HepG2 (cell line): ENCODE results near the gene RTN3. TPM values are rescaled to one million over a fixed set of nuclear protein-coding genes. Genes with fewer than 3 reads are reported as not detected.

Experiments used
- ATAC-seq: fragments of 200-7000 bp; cut with Tn5 transposase; 3 replicates; pipeline ENCODE4 v1.9.1; 2020; ENCODE audit warnings: mild to moderate bottlenecking, moderate library complexity
- BruUV-seq: library from RNA; stranded (reverse); fragments of 400-500 nt; replicated peaks from 2 replicates; lab custom pipeline; 2021; lab: Mats Ljungman, UMichigan
- CTCF ChIA-PET: fragments of 300-600 bp; formaldehyde crosslinking; extraction: SDS; loops from one replicate; lab custom pipeline; 2021; ENCODE audit warnings: low total read pairs, inconsistent platforms, low intra/inter-chr PET ratio; lab: Yijun Ruan, JAX
- POLR2A ChIA-PET: fragments of 350-600 bp; sonication (Branson Sonifier 250); formaldehyde crosslinking; loops from one replicate; lab custom pipeline; 2020; ENCODE audit warnings: antibody characterized with exemption, inconsistent platforms; lab: Yijun Ruan, JAX
- DNase-seq: peaks from one replicate; pipeline ENCODE4 v3.0.0-alpha.2; 2015; ENCODE audit warnings: low spot score
- FAIRE-seq: peaks from 3 replicates; lab custom pipeline; 2011; peaks lifted over from hg19 to GRCh38; lab: Jason Lieb, UNC
- H2AFZ ChIP-seq: one replicate; pipeline ENCODE4 v1.6.1; 2011; ENCODE audit warnings: low read length, inconsistent platforms
- H3K27ac ChIP-seq: fragments of 300-600 bp; 3 replicates; pipeline ENCODE4 v1.8.0; 2011; ENCODE audit warnings: mixed run types, mild to moderate bottlenecking, mixed read lengths, low read length, inconsistent platforms; ENCODE audit not compliant: insufficient read depth; ENCODE audit errors: extremely low read length
- H3K27me3 ChIP-seq, 2 experiments: fragments of 200-600 bp in 1 of 2; 2 replicates in 1 of 2; 3 replicates in 1 of 2; pipeline versions ENCODE4 v1.6.0 to v1.8.0; 2011; ENCODE audit warnings: low read length in 2 of 2, mild to moderate bottlenecking in 2 of 2, moderate library complexity in 2 of 2, inconsistent platforms in 1 of 2; ENCODE audit not compliant: insufficient read depth in 2 of 2, control insufficient read depth in 1 of 2
- H3K36me3 ChIP-seq, 2 experiments: fragments of 200-600 bp in 1 of 2; replicated peaks in 1 of 2; 2 replicates in 1 of 2; 3 replicates in 1 of 2; pipeline versions ENCODE4 v1.5.1 to v1.8.0; 2011; ENCODE audit warnings: low read length in 2 of 2, inconsistent platforms in 1 of 2; ENCODE audit not compliant: insufficient read depth in 2 of 2, control insufficient read depth in 1 of 2
- H3K4me1 ChIP-seq: 2 replicates; pipeline ENCODE4 v1.5.1; 2012; ENCODE audit warnings: low read length, inconsistent platforms; ENCODE audit not compliant: insufficient read depth
- H3K4me2 ChIP-seq: 2 replicates; pipeline ENCODE4 v1.6.0; 2011; ENCODE audit warnings: low read depth, low read length, inconsistent platforms
- H3K4me3 ChIP-seq, 3 experiments: fragments of 200-600 bp in 1 of 3; sonication (generic), shearing (Covaris generic) in 1 of 3; replicated peaks in 1 of 3; 2 replicates each; pipeline ENCODE4 v1.5.1; 2011 to 2016; ENCODE audit warnings: low read length in 3 of 3, inconsistent platforms in 2 of 3, low read depth in 2 of 3, mild to moderate bottlenecking in 2 of 3, control low read depth in 1 of 3, mixed read lengths in 1 of 3; ENCODE audit not compliant: insufficient read depth in 1 of 3
- H3K79me2 ChIP-seq: one replicate; pipeline ENCODE4 v1.6.1; 2011; ENCODE audit warnings: low read length, inconsistent platforms; ENCODE audit not compliant: insufficient read depth
- H3K9ac ChIP-seq: 2 replicates; pipeline ENCODE4 v1.6.0; 2011; ENCODE audit warnings: mild to moderate bottlenecking, low read depth, low read length, inconsistent platforms; ENCODE audit not compliant: insufficient read depth
- H3K9me3 ChIP-seq: 2 replicates; pipeline ENCODE4 v1.5.1; 2012; ENCODE audit warnings: mild to moderate bottlenecking, low read length
- H4K20me1 ChIP-seq: 2 replicates; pipeline ENCODE4 v1.6.0; 2011; ENCODE audit warnings: inconsistent platforms, mild to moderate bottlenecking, low read length, moderate library complexity; ENCODE audit not compliant: insufficient read depth
- ATM ChIP-seq: fragments of 450-650 bp; IDR thresholded peaks from 2 replicates; pipeline ENCODE4 v1.7.1; 2017; ENCODE audit warnings: mild to moderate bottlenecking, borderline replicate concordance
- CEBPB ChIP-seq: IDR thresholded peaks from 2 replicates; pipeline ENCODE4 v1.6.1; 2011; ENCODE audit warnings: low read depth, low read length, improper control_type of control experiment, borderline replicate concordance
- ERF ChIP-seq: IDR thresholded peaks from 2 replicates; pipeline ENCODE4 v1.6.1; 2018; ENCODE audit warnings: missing biosample characterization, missing genetic modification reagents
- GABPB1 ChIP-seq: IDR thresholded peaks from 2 replicates; pipeline ENCODE4 v1.6.1; 2016; ENCODE audit warnings: mild to moderate bottlenecking, missing genetic modification reagents, moderate library complexity, missing compliant biosample characterization
- HBP1 ChIP-seq: IDR thresholded peaks from 2 replicates; pipeline ENCODE4 v1.6.1; 2016; ENCODE audit warnings: low read depth, control low read depth
- MED13 ChIP-seq: sonication (generic); formaldehyde crosslinking; IDR thresholded peaks from 2 replicates; pipeline ENCODE4 v1.5.0; 2020; ENCODE audit warnings: missing genetic modification reagents
- THAP11 ChIP-seq: IDR thresholded peaks from 2 replicates; pipeline ENCODE4 v1.6.1; 2016; ENCODE audit warnings: missing biosample characterization, missing genetic modification reagents
- ZBTB21 ChIP-seq: sonication (generic); formaldehyde crosslinking; IDR thresholded peaks from 2 replicates; pipeline ENCODE4 v1.4.0; 2020; ENCODE audit warnings: missing genetic modification reagents
- ZBTB7B ChIP-seq: sonication (generic); formaldehyde crosslinking; IDR thresholded peaks from 2 replicates; pipeline ENCODE4 v1.4.0; 2020; ENCODE audit warnings: missing genetic modification reagents
- ZNF143 ChIP-seq: sonication (generic); formaldehyde crosslinking; IDR thresholded peaks from 2 replicates; pipeline ENCODE4 v1.4.0; 2020; ENCODE audit warnings: missing genetic modification reagents
- ZNF30 ChIP-seq: sonication (generic); formaldehyde crosslinking; IDR thresholded peaks from 2 replicates; pipeline ENCODE4 v1.5.0; 2020; ENCODE audit warnings: mild to moderate bottlenecking, missing genetic modification reagents
- ZNF776 ChIP-seq: sonication (generic); formaldehyde crosslinking; IDR thresholded peaks from 2 replicates; pipeline ENCODE4 v1.4.0; 2020; ENCODE audit warnings: mild to moderate bottlenecking, missing genetic modification reagents
- ZNF83 ChIP-seq: sonication (generic); formaldehyde crosslinking; IDR thresholded peaks from 2 replicates; pipeline ENCODE4 v1.4.0; 2020; ENCODE audit warnings: missing genetic modification reagents, mild to moderate bottlenecking, borderline replicate concordance
- WGBS: methylation state at CpG from one replicate; pipeline ENCODE4 v1.1.6; 2017; ENCODE audit warnings: low lambda C conversion rate; 5-methylcytosine and 5-hydroxymethylcytosine counted together
- in situ Hi-C: cut with HindIII; loops from 2 replicates; pipeline ENCODE4 v1.10.0; 2017; ENCODE audit warnings: low pct_unique_long_range_greater_than_20kb; ENCODE audit not compliant: extremely low pct_ligation_motif_present
- intact Hi-C: fragments of 100-400 bp; cut with micrococcal nuclease; formaldehyde crosslinking; loops from one replicate; pipeline ENCODE4 v1.10.0; 2022; ENCODE audit not compliant: unreplicated experiment
- polyA plus RNA-seq, 8 experiments: library from polyadenylated mRNA; depleted of rRNA in 3 of 8; stranded (reverse) in 7 of 8; unstranded in 1 of 8; fragments of >200 nt; fragmentation: Illumina TruSeq in 4 of 8; extraction: Trizol in 4 of 8; gene quantifications; 2 replicates each; pipeline versions ENCODE4 v1.2.1 to v1.2.3, GENCODE V29; 2011 to 2016; ENCODE audit warnings: low read depth in 4 of 8, missing spikeins in 1 of 8, mixed read lengths in 1 of 8; ENCODE audit not compliant: insufficient read depth in 1 of 8
- total RNA-seq, 5 experiments: library from RNA; depleted of rRNA; stranded (reverse); fragments of >200 nt; fragmentation: Illumina TruSeq; extraction: Trizol; gene quantifications; 2 replicates each; pipeline ENCODE4 v1.2.3, GENCODE V29; 2016; ENCODE audit warnings: low read depth in 1 of 5

The RTN3 gene
- total and polyA plus RNA-seq, 2 of the 13 experiments (the other 11 are each of a cell fraction or from before 2014, with no cell fraction given): 32.2 to 41.1 TPM

DNA sequence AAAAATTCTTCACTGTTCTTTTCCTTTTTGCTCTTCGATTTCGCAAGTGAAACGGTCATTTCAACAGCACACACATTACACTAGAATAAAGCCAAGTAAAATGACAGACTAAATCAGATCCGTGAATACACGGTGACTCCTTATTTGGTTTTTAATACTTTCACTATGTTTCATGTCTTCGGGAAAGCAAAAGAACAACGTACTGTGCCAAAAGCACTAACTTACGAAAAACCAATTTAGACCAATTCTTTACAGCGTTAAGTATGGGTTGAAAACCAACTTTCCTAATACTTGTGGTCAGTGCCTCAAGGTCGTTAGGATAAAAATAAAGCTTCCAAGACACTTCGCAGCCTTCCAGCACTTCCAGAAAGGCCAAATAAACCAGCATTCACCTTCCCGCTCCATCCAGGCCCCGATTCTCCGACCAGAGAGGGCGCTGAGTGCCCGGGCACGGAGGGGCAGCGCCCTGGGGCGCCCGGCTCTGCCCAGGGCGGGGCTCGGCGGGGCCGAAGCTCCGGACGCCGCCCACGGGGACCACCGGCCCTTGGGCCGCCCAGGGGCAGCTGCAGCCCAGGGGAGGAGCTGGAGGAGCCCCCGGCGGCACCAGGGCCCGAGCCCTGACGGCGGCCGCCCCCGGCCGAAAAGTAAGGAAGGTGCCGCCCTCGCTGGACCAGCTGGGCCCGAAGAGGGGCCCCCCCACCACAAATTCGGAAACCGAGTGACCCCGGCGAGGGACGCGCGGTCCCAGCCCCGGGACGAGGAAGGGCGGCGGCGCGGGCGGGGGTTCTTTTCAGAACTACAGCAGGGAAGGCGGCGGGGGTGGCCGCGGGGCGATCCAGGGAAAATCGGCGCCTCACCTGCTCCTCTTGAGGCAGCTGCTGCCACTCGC, 10.6 kb upstream of the RTN3 start:
- POLR2A ChIA-PET: interaction anchor here (0.6 kb wide), 1 partner anchor 26 kb away, joined by 3 read pairs; no protein-coding TSS in a partner anchor
- DNase-seq (no peak), ATAC-seq (no peak), FAIRE-seq (no peak)
- Histone ChIP-seq H3K4me2 (no peak overlapping the region), H3K27ac (no peak overlapping the region), H4K20me1 (no peaks in the 10 kb centered on the region), H3K27me3 (no peaks in the 10 kb centered on the region), H3K4me3 (no peak overlapping the region), H3K36me3 (no peaks in the 10 kb centered on the region), H3K79me2 (no peaks in the 10 kb centered on the region), H3K9ac (no peak overlapping the region), H2AFZ (no peak overlapping the region), H3K4me1 (peaks cover 20% of the 10 kb centered on the region), H3K9me3 (no peaks in the 10 kb centered on the region)
- in situ Hi-C loops (no loop called here), intact Hi-C loops (no loop called here)
- no TSS peak for BruUV-seq
- CTCF ChIA-PET: no interaction called here
- TF ChIP-seq ZBTB7B (CRISPR knock-in tag) (no peak), ATM (no peak), CEBPB (0 out of 2 replicates have a peak, but pooled peaks have one; percentile 16), ERF (CRISPR knock-in tag) (no peak)
- 77% methylated on average over 50 of the region's 63 CpGs for WGBS

- H2AFZ ChIP-seq: no peak within 1 kb of the TSS
- peaks cover 20% of the 10 kb centered on the region for H3K4me1 ChIP-seq
- ChIA-PET POLR2A (no interaction called here), CTCF (no interaction called here)
- TF ChIP-seq MED13 (CRISPR knock-in tag) (no peak), ZNF83 (no peak), ZNF143 (peak; percentile 76), THAP11 (CRISPR knock-in tag) (peak; percentile 85), ZNF30 (CRISPR knock-in tag) (no peak), HBP1 (CRISPR knock-in tag) (no peak), GABPB1 (CRISPR knock-in tag) (peak; percentile 53; the same call in 1 of the 2 replicates), ZBTB21 (CRISPR knock-in tag) (no peak), ZNF776 (CRISPR knock-in tag) (no peak)
- H3K4me3 ChIP-seq: no peak within 1 kb of the TSS
- no TSS peak for BruUV-seq
- no peaks in the 10 kb centered on the region for H3K79me2 ChIP-seq
- H3K27me3 ChIP-seq: no peaks in the 10 kb centered on the region
- in situ Hi-C loops (no loop called here), intact Hi-C loops (no loop called here)
- H3K9me3 ChIP-seq: no peaks in the 10 kb centered on the region
- no peak within 1 kb of the TSS for H3K27ac ChIP-seq
- H4K20me1 ChIP-seq: no peaks in the 10 kb centered on the region
- no peak within 1 kb of the TSS for H3K4me2 ChIP-seq
- H3K36me3 ChIP-seq: no peaks in the 10 kb centered on the region
- DNase-seq (no peak), FAIRE-seq (no peak), ATAC-seq (no peak; the same call in 2 of the 3 replicates)
- 92% methylated on average over 58 of the region's 69 CpGs for WGBS
- H3K9ac ChIP-seq: no peak within 1 kb of the TSS
These were observed 9.8 kb upstream of the RTN3 start, which contains the start of gene ATL3 for GRCh38 chr11:63671322-63672155. Gene ATL3, minus strand, starts transcription at chr11:63671376. Its CDS starts 41 bp downstream, at chr11:63671335.
